NCI-H2196 (cell line): ENCODE measurements around the gene ZNF407.

Source experiments
- DNase-seq: peaks from one replicate; lab custom pipeline; 2025; ENCODE audit not compliant: unreplicated experiment; lab: John Stamatoyannopoulos, UW

Gene ZNF407

DNA sequence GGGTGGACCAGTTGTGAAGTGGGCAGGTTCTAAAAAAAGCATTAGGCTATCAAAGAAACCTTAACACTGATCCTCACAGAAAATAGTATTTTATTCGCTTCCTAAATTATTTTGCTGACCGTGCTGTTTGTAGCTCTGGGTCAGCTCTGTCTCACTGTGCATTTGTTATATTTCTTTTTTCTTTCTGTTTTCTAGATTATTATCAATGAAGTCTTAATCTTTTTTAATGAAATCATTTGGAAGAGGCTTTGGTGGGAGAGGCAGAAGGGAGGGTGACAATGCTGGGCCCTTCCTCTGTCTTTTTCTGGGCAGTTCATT is 397.7 kb downstream of the ZNF407 start:
- DNase-seq: no peak

DNA sequence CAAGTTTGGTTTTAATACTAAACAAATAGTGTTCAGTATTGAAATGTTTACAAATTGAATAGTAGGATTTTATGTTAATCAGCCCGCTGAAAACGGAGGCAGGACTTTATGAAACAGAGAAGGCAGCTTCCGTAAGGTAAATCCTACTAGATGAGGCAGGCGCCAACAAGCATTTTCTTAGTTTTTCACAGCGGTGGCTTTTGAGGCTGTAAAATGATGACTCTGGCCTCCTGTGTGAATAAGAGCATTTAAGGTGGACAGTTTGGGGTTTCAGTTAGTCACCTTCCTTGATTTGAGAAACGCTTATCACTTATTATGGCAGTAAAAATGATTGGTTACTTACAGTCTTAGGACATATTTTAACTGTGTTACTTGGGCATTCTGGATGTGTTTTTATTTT is 398.4 kb downstream of the ZNF407 start:
- no peak for DNase-seq

GRCh38 chr18:74996996-74997395 is 399.3 kb downstream of the ZNF407 start:
- DNase-seq: no peak

DNA sequence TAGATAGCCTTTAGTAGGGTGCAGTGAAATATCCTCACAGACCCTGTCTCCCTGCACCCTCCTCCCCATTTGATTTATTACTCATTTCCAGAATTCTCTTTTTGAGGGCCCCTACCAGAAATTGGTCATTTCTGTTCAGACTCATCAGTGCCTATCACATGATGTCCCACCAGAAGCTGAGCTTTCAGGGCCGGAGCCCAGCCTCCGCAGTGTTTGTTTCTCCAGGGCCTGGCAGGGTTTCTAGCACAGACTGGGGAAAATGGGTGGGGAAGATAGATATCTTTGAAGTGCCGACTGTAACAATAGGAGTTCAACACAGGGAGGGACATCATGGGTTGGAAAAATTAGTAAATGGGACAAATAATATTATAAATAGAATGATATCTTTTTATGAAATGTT is 403.2 kb downstream of the ZNF407 start:
- DNase-seq: no peak

DNA sequence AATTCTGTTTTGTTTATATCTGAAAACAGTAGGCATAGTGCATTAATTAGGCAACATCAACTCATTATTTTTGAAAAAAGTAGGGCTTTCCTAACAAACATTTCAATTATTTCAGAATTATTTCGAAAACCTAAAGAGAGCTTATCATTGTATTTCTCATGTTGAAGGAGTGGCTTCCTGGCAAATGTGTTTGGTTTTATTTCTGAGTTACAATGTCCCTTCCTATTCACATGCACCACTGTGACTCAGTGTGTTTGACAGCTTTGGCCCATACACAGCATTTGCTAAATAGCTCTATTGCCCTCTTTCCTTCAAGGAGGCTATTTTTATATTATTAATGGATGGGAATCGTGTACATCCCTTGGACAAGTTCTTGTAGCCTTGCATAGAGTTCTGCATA is 405.4 kb downstream of the ZNF407 start:
- DNase-seq: no peak

GRCh38 chr18:75003764-75004690 is 406.4 kb downstream of the ZNF407 start:
- no peak for DNase-seq

DNA sequence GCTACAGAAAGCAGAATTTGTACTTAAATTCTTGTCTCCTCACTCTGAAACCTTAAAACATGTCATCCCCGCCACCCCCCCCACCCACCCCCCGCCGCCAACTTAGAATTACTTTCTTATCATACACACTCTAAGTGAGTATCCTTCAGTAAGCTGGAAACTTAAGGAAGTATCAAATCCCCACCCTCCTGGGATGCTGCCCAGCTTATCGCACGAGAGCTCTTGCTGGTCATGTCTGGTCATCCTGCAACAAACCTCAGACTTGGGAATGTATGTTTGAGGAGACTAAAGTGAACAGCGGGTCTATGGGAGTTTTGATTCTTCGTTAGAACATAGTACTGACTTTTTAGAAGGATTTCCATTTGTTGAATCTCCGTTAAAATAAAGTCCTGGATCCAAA is 408.0 kb downstream of the ZNF407 start:
- no peak for DNase-seq

DNA sequence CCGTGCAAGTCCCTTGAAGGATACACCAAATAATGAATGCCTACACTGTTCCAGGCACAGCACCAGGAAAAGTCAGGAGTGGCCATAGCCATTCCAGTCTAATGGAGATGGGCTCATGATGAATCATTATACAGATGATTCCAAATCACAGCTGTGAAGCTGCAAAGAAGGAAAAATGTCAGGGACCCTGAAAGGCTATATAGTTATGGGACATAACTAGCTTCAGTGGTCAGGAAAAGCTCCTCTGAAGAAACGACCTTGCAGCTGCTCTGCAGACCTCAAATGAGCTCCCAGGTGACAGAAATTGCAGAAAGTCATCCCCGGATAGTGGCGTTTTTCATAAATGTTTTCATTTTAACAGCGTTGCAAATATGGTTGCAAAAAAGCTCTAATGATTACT is 410.5 kb downstream of the ZNF407 start:
- DNase-seq: no peak

GRCh38 chr18:75009296-75009695 is 411.6 kb downstream of the ZNF407 start:
- no peak for DNase-seq

DNA sequence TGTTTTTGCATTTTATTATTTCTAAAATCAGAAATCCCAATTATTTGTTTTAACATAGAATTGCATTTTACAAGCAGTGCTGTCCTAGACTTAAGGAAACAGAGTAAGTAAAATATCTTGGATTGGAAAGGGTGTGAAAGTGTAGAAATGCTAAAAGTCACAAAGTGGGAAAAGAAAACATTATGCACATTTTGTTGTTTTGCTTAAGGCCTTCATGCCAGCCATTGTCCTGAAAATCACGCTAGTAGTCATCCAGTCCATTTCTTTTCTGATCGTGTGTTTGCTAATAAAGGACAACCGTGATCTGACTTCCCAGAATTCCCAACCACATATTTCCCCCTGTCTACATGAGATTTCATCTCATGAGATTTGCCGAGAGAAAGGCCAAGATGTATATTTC is 412.2 kb downstream of the ZNF407 start:
- DNase-seq: no peak

DNA sequence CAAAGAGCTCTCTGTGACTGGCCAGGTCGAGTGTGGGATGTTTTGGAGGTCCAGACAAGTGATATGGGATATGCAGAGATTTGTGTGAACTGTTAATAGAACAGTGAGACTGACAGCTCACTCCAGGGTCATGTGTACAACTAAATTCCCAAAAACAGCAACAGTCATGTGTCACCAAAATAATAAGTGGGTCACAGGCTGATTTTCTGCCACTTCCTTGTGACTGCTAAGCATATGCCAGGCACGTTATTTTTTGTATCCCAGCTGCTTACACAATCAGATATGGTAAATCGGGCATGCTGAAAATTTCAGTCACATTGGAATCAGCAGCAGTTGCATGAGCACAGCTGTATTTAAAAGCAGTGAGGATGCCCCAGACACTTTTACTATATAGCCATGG is 412.6 kb downstream of the ZNF407 start:
- DNase-seq: no peak

DNA sequence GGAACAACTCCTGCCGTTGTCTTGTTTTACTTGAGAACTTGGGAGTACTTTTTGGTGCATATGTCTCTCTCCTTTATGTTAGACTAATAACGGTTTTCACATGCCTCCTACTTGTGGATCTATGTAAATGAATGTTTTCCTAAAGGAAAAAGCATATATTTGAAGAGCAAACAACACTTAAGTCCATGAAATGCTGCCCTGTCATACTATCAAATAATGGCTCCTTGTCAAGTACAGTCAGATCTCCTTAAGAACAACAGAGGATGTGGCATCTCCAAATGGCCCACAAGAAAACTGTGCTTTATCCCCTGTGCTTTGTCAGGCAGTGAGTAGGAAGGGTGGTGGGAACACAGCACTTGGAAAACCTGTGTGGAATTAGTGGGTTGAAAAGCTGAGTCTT is 413.0 kb downstream of the ZNF407 start:
- DNase-seq: no peak

GRCh38 chr18:75016025-75016717 is 418.5 kb downstream of the ZNF407 start:
- DNase-seq: no peak

DNA sequence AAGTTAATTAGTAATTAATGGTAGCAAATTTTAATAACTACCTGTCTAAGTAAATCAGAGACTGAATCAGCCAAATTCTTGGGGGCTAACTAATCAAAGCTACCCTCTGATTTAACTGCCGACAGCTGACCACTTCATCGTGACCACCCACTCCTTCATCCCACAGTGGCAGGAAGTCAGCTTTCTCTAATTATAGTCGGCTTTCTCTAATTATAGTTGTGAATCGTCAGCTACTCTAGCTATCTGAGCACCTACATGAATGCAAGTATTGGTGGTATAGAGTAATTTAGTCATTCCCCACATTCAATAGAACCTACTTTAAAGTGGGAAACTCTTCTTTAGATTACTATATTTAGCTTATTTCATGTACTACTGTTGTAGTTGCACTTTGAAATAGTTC is 425.8 kb downstream of the ZNF407 start:
- no peak for DNase-seq

- DNase-seq: no peak
These were observed 427.2 kb downstream of the ZNF407 start for GRCh38 chr18:75024871-75025270.

- no peak for DNase-seq
These were observed 427.9 kb downstream of the ZNF407 start for GRCh38 chr18:75025573-75025972.

DNA sequence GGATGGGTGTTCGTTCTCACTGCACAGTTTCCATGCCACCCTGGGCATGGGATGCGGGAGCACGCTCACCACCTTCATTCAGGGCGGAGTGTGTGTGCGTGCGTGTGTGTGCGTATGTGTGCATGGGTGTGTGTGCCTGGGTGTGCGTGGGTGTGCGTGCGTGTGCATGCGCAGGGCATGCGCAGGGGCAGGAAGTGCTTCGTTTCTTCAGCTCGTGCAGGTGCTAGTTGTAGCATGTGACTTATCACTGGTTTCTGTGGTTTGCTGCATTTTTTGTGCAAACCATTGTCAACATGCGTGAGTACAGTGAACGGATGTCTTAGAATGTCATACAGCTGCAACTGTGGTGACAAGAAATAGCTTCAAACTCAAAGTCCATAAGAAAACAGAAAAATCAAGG is 431.8 kb downstream of the ZNF407 start:
- no peak for DNase-seq

GRCh38 chr18:75031717-75032317 is 434.1 kb downstream of the ZNF407 start:
- no peak for DNase-seq

GRCh38 chr18:75033516-75033915 is 435.8 kb downstream of the ZNF407 start:
- DNase-seq: no peak

DNA sequence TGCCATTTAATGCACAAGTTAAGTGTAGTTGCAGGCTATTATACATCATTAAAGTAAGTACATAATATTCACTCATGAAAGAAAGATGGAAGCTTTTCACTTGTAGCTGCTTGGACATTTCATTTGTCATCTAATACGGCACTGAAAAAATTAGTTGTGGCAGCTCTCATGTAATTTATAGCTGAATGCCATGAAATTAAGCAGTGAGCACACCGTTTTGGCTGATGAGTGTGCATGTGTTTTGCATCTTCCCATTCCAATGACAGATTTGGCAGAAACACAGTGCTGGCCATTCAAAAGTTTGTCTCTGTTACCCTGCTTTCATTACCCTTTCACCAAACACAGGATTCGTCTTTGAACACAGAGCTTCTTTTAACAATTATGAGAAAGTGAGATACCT is 437.3 kb downstream of the ZNF407 start:
- no peak for DNase-seq

DNA sequence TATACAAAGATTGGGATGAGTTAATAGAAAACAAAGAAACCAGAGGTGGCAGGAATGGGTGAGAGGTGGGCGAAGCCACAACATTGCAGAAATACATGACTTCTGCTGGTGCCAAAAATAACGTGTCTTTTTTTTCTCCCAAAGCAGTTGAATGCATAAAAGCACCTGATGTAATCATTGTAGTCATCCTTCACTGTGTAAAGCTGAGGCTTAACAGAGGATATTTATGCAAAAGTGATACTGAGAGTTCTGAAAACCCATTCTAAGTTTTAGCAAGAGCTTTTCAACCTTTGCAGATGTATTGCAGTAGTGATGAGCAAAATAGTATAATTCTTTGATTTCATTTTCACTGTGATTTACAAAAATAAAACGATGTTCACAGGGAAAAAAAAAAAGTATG is 438.3 kb downstream of the ZNF407 start:
- DNase-seq: no peak
